ENCODE measurements around the gene CLUH.

The CLUH gene

DNA sequence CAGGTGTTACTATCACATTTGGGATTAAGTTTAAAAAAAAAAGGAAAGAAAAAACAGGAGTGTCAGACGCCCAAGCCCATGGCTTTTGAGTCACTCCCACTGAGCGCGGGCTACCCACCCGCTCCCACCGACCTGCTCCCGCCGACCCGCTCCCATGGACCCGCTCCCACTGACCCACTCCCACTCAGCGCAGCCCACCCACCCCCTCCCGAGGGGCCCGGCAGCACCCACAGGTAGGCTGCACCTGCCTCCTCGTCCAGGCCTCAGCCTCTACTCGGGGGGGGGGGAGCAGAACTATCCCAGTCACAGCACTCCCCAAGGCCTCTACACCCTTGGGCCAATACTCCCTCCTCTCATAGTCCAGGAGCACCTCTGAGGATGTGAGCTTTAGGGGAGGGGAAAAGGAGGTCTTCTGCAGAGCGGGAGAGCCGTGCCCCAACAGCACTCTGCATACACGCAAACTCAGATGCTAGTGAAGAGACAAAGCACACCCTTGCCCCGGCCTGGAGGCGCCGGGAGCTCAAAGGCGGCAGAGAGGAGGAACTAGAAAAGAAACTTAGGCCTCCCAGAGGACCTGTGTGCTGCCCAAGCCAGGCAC, 2.9 kb downstream of the CLUH start:
- peak overlapping the region; percentile 96 for H3K27ac ChIP-seq
- TF ChIP-seq, protein P1, sequence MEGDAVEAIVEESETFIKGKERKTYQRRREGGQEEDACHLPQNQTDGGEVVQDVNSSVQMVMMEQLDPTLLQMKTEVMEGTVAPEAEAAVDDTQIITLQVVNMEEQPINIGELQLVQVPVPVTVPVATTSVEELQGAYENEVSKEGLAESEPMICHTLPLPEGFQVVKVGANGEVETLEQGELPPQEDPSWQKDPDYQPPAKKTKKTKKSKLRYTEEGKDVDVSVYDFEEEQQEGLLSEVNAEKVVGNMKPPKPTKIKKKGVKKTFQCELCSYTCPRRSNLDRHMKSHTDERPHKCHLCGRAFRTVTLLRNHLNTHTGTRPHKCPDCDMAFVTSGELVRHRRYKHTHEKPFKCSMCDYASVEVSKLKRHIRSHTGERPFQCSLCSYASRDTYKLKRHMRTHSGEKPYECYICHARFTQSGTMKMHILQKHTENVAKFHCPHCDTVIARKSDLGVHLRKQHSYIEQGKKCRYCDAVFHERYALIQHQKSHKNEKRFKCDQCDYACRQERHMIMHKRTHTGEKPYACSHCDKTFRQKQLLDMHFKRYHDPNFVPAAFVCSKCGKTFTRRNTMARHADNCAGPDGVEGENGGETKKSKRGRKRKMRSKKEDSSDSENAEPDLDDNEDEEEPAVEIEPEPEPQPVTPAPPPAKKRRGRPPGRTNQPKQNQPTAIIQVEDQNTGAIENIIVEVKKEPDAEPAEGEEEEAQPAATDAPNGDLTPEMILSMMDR (conservative IDR thresholded peaks at IDR 0.05): no peak
- 0 out of 2 replicates have a peak, but pooled peaks have one; percentile 5 for TF ChIP-seq ZFX (IDR thresholded peaks at IDR 0.05)

DNA sequence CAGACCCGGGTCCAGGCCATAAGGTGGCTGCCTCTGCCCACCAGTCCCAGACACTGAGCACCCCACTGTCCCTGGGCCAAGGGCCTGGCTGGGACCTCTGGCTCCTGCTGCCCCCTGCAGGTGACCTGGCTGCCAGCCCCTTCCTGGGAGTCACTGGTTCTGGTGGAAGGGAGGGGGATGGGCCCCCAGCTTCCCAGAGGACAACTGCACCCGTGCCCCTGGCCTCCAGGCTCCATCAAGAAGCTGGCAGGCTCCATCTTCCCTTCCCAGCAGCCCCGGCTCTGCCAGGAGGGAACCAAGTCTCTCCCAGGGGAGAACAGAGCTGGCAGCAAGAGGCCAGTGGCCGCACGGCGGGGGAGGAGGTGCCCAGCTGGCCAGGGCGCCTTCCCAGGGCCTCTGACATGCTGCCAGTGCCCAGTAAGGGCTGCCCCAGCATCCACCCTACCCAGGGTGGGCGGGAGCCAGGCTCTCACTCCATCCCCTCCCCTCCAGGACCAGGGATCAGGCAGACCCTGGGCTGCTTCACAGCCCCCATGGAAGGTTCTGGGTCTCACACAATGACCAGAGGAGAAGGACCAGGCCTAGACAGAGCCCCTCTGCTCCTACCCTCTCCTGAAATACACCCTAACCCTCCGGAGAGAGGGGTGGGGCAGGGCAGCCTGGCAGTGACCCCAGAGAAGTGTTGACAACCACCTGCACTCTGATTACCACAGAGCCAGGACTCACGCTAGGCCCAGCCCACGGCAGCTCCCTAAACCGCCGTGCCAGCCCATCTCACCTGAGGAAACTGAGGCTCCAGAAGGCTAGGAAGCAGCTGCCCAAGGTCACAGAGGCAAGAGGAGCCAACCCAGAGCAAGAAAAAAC, 3.6 kb downstream of the CLUH start:
- H3K27ac ChIP-seq: peak overlapping the region; percentile 96
- no peak for TF ChIP-seq ZFX (IDR thresholded peaks at IDR 0.05)
- TF ChIP-seq, protein P1 (conservative IDR thresholded peaks at IDR 0.05): no peak; the same call in 1 of the 2 replicates

DNA sequence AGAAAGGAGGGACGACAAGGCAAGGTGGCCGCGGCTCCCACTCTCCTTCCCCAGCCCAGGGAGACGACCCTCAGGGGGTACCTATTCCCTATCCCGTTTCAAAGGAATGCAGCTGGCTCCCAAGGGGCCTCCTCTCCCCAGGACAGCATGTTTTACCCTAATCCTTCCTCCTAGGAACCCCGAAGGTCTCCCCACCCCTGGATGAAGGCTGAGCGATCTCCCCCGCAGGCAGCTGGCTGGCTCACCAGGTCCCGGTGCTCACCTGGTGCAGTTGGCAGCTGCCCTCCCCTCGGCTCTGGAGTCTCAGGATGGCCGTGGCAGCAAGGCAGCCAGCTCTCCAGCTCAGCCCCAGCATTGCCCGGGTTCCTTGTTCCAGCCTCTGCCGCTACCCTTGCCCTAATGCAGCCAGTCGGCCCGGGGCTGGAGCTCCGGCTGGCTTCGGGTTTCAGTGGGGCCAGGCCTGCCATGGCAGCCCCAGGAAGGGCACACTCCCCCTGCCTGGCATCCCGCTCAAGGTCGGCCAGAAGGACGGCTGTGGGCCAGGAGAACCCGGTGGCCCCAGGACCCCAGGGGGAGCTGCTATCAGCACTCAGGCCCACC, 4.6 kb downstream of the CLUH start:
- TF ChIP-seq, protein P1 (conservative IDR thresholded peaks at IDR 0.05): no peak
- no peak for TF ChIP-seq ZFX (IDR thresholded peaks at IDR 0.05)
- peak overlapping the region; percentile 96 for H3K27ac ChIP-seq

DNA sequence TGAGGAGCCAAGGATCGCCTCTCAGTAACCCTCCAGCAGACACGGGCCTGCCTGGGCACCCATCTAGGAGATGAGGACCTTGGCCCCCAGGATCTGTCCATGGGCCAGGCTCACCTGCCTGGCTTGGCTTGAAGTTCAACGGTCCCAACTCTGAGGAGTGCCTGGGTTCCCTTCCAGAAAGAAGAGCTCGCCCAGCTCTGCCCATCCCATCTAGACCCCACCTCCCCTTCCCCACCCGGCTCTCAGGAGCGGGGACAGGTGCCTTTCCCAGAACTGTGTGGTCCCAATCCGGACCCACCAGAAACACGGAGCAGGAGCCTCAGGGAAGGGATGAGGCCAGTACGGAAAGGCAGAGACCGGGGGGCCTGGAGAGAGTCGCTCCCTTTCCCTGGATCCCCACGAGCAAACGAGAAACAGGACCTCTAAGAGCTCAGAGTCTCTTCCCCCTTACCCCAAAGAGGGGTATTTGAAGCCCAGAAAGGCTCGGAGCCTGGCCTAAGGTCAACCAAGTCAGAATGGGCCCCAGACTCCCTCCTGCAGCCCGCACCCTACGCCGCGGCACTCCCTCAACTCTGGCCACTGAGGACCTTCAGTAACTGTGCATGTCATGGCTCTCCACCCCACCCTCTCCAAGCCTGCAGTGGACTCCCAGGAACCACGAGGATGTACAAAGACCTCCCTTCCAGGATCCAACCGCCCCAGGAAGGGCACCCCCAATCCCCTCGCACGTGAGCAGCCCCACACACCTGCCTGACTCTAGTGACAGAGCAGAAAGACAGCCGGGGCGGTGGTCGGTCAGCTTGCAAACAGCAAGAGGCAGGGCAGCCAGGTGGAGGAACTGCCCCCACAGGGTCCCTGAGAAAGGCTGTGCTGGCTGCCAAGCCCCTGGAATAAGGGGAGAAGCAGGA, 5.4 kb downstream of the CLUH start:
- TF ChIP-seq, protein P1 (conservative IDR thresholded peaks at IDR 0.05): no peak
- TF ChIP-seq ZFX (IDR thresholded peaks at IDR 0.05): no peak
- no peak overlapping the region for H3K27ac ChIP-seq

DNA sequence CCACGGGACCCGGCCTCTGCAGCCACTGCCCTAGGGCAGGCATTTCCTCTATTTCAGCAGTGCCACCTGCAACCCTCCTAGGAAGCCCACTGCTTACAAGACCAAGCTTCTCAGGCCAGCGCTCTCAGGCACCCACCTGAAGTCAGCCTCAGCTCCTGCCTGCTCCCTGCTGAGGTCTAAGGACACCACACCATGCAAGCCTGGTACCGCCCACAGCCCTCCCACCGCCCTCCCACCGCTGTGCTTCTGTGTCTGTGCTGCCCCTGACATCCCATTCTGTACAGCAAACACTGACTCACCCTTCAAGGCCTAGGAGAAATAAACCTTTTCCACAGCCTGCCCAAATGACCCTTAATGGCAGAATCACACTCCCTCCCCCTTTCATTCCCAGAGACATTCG, 6.3 kb downstream of the CLUH start:
- TF ChIP-seq, protein P1 (conservative IDR thresholded peaks at IDR 0.05): no peak
- no peak for TF ChIP-seq ZFX (IDR thresholded peaks at IDR 0.05)
- no peak overlapping the region for H3K27ac ChIP-seq

DNA sequence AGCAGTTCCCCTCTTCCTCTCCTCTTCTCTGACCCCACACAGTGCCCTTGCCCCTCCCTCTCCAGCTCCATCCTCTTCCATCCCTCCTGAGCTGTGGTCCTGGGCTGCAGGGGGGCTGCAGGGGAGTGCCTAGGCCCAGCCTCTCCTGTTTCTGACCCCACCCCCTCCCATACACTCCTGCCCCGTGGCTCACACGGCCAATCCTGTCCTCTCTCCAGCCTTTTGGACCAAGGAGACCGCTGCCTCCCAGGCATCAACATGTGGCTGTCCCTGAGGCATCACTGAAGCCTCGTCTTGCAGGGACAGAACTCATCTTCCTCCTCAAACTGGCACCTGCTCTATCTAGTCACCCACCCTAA, 6.7 kb downstream of the CLUH start:
- H3K27ac ChIP-seq: no peak overlapping the region
- TF ChIP-seq, protein P1 (conservative IDR thresholded peaks at IDR 0.05): no peak
- TF ChIP-seq ZFX (IDR thresholded peaks at IDR 0.05): no peak
